ENCODE data around the gene SLC6A18.

SLC6A18 gene

GRCh38 chr5:1292139-1292538 is 67.0 kb downstream of the SLC6A18 start:
- no peak for DNase-seq (ENCODE audit: insufficient read length, low spot score)
- TF ChIP-seq SPI1 (IDR thresholded peaks at IDR 0.05; ENCODE audit: low read depth, low read length) = no peak
- TF ChIP-seq POLR2A (IDR thresholded peaks at IDR 0.05; ENCODE audit: low read depth, low read length) = no peak
- no peak for TF ChIP-seq POLR2AphosphoS5 (IDR thresholded peaks at IDR 0.05; ENCODE audit: low read depth, low read length)
- no peak for TF ChIP-seq PAX5 (IDR thresholded peaks at IDR 0.05; ENCODE audit: insufficient read depth, low read length, severe bottlenecking)
- TF ChIP-seq TAF1 (IDR thresholded peaks at IDR 0.05; ENCODE audit: low read depth, low read length) = no peak
- no peak for TF ChIP-seq POU2F2 (IDR thresholded peaks at IDR 0.05; ENCODE audit: low read depth, low read length)
- no peak for FAIRE-seq

DNA sequence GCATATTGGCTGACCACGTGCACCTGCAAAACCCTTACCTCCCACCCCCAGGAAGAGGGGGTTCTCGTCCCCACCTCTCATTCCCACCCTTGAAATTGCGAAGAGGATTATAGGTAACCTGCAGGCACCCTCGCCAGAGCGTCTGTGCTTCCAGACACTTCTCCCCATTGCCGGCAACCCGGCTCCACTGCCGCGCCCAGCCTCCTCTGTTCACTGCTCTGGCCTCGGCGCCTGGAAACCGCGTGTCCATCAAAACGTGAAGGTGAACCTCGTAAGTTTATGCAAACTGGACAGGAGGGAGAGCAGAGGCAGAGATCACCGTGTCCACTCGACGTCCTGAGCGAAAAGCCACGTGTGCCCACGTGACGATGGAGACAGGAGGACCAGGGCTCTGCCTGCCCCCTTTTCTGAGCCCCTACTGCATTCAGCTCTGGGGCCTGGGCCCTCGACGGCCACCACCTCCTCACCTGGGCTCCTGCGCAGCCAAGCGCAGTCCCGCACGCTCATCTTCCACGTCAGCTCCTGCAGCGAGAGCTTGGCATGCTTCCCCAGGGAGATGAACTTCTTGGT is 67.8 kb downstream of the SLC6A18 start:
- FAIRE-seq (no peak), DNase-seq (ENCODE audit: insufficient read length, low spot score) (no peak)
- TF ChIP-seq POU2F2 (IDR thresholded peaks at IDR 0.05; ENCODE audit: low read depth, low read length) (no peak), POLR2A (IDR thresholded peaks at IDR 0.05; ENCODE audit: low read depth, low read length) (no peak), POLR2AphosphoS5 (IDR thresholded peaks at IDR 0.05; ENCODE audit: low read depth, low read length) (no peak), SPI1 (IDR thresholded peaks at IDR 0.05; ENCODE audit: low read depth, low read length) (no peak), TAF1 (IDR thresholded peaks at IDR 0.05; ENCODE audit: low read depth, low read length) (no peak), PAX5 (IDR thresholded peaks at IDR 0.05; ENCODE audit: insufficient read depth, low read length, severe bottlenecking) (no peak)

- TF ChIP-seq POLR2AphosphoS5 (IDR thresholded peaks at IDR 0.05; ENCODE audit: low read depth, low read length) (no peak), POLR2A (IDR thresholded peaks at IDR 0.05; ENCODE audit: low read depth, low read length) (no peak), POU2F2 (IDR thresholded peaks at IDR 0.05; ENCODE audit: low read depth, low read length) (no peak), TAF1 (IDR thresholded peaks at IDR 0.05; ENCODE audit: low read depth, low read length) (no peak), SPI1 (IDR thresholded peaks at IDR 0.05; ENCODE audit: low read depth, low read length) (no peak), PAX5 (IDR thresholded peaks at IDR 0.05; ENCODE audit: insufficient read depth, low read length, severe bottlenecking) (no peak)
- DNase-seq (ENCODE audit: insufficient read length, low spot score) = no peak
- FAIRE-seq = no peak
These were observed 68.4 kb downstream of the SLC6A18 start for GRCh38 chr5:1293416-1294205.

DNA sequence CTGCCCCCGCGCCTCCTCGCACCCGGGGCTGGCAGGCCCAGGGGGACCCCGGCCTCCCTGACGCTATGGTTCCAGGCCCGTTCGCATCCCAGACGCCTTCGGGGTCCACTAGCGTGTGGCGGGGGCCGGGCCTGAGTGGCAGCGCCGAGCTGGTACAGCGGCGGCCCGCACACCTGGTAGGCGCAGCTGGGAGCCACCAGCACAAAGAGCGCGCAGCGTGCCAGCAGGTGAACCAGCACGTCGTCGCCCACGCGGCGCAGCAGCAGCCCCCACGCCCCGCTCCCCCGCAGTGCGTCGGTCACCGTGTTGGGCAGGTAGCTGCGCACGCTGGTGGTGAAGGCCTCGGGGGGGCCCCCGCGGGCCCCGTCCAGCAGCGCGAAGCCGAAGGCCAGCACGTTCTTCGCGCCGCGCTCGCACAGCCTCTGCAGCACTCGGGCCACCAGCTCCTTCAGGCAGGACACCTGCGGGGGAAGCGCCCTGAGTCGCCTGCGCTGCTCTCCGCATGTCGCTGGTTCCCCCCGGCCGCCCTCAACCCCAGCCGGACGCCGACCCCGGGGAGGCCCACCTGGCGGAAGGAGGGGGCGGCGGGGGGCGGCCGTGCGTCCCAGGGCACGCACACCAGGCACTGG is 69.1 kb downstream of the SLC6A18 start:
- no peak for FAIRE-seq

GRCh38 chr5:1294835-1295649 is 69.9 kb downstream of the SLC6A18 start, which contains the start of gene TERT:
Gene TERT (minus strand): TSS chr5:1295068. CDS start chr5:1294989, 79 bp downstream.
- FAIRE-seq (no peak), DNase-seq (ENCODE audit: insufficient read length, low spot score) (no peak)

More for the DNA sequence above, 69.1 kb downstream of the SLC6A18 start:
- DNase-seq (ENCODE audit: insufficient read length, low spot score) = no peak
- TF ChIP-seq POLR2A (IDR thresholded peaks at IDR 0.05; ENCODE audit: low read depth, low read length) (no peak), TAF1 (IDR thresholded peaks at IDR 0.05; ENCODE audit: low read depth, low read length) (no peak), POLR2AphosphoS5 (IDR thresholded peaks at IDR 0.05; ENCODE audit: low read depth, low read length) (no peak), SPI1 (IDR thresholded peaks at IDR 0.05; ENCODE audit: low read depth, low read length) (no peak), PAX5 (IDR thresholded peaks at IDR 0.05; ENCODE audit: insufficient read depth, low read length, severe bottlenecking) (no peak), POU2F2 (IDR thresholded peaks at IDR 0.05; ENCODE audit: low read depth, low read length) (no peak)

DNA sequence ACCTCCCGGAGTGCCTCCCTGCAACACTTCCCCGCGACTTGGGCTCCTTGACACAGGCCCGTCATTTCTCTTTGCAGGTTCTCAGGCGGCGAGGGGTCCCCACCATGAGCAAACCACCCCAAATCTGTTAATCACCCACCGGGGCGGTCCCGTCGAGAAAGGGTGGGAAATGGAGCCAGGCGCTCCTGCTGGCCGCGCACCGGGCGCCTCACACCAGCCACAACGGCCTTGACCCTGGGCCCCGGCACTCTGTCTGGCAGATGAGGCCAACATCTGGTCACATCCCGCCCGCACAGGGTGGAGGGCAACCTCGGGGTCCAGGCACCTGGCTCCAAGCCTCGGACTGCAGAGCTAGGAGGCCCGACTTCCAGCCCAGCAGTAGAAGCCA is 70.5 kb downstream of the SLC6A18 start:
- FAIRE-seq (no peak), DNase-seq (ENCODE audit: insufficient read length, low spot score) (no peak)
- TF ChIP-seq PAX5 (IDR thresholded peaks at IDR 0.05; ENCODE audit: insufficient read depth, low read length, severe bottlenecking) = no peak
- no peak for TF ChIP-seq SPI1 (IDR thresholded peaks at IDR 0.05; ENCODE audit: low read depth, low read length)
- no peak for TF ChIP-seq POLR2A (IDR thresholded peaks at IDR 0.05; ENCODE audit: low read depth, low read length)
- TF ChIP-seq TAF1 (IDR thresholded peaks at IDR 0.05; ENCODE audit: low read depth, low read length) = no peak
- no peak for TF ChIP-seq POLR2AphosphoS5 (IDR thresholded peaks at IDR 0.05; ENCODE audit: low read depth, low read length)
- no peak for TF ChIP-seq POU2F2 (IDR thresholded peaks at IDR 0.05; ENCODE audit: low read depth, low read length)

More at GRCh38 chr5:1294835-1295649, 69.9 kb downstream of the SLC6A18 start, which contains the start of gene TERT:
- TF ChIP-seq POU2F2 (IDR thresholded peaks at IDR 0.05; ENCODE audit: low read depth, low read length) (no peak), TAF1 (IDR thresholded peaks at IDR 0.05; ENCODE audit: low read depth, low read length) (no peak), POLR2A (IDR thresholded peaks at IDR 0.05; ENCODE audit: low read depth, low read length) (no peak), PAX5 (IDR thresholded peaks at IDR 0.05; ENCODE audit: insufficient read depth, low read length, severe bottlenecking) (no peak), POLR2AphosphoS5 (IDR thresholded peaks at IDR 0.05; ENCODE audit: low read depth, low read length) (no peak), SPI1 (IDR thresholded peaks at IDR 0.05; ENCODE audit: low read depth, low read length) (no peak)
